ENCODE measurements around the gene LMF1. TPM values are rescaled to one million over a fixed set of nuclear protein-coding genes. Genes with fewer than 3 reads are reported as not detected.

The LMF1 gene
- 10 to 100 TPM; 66.6 to 83.4 TPM for total RNA-seq
- polyA plus RNA-seq (ENCODE audit: insufficient read depth, low read depth, low replicate concordance) = 12.5 TPM
- long read RNA-seq, donor 1, partial matches to known transcripts = 0 of 5 reads
- long read RNA-seq, donor 1, other reads (novel, unspliced or antisense) = 0 of 5 reads
- long read RNA-seq, donor 2, transcript LMF1-212 (10 exons, 1,603 nt) = major isoform, 7 of 7 reads
- long read RNA-seq, donor 2, partial matches to known transcripts = 0 of 7 reads
- long read RNA-seq, donor 2, other reads (novel, unspliced or antisense) = 0 of 7 reads

GRCh38 chr16:970766-971581 lies at the start of gene LMF1:
Gene LMF1 (minus strand): TSS chr16:970984. CDS start chr16:970980, 4 bp downstream.
- Histone ChIP-seq H3K27ac (peak within 1 kb of the TSS in 1 of 2 donors; percentile 66), H3K4me1 (peaks cover 13% of the 10 kb centered on the region), H3K9me3 (no peaks in the 10 kb centered on the region), H3K27me3 (no peaks in the 10 kb centered on the region), H3K4me3 (peak within 1 kb of the TSS; percentile 81 to 87), H3K36me3 (ENCODE audit: low read depth, missing control alignments) (no peaks in the 10 kb centered on the region)
- WGBS, 2 donors = 15 to 26% methylated on average over 9 to 31 of the region's 71 CpGs
- no peak for TF ChIP-seq POLR2A (IDR thresholded peaks at IDR 0.05)
- TF ChIP-seq CTCF (IDR thresholded peaks at IDR 0.05) = no peak
- intact Hi-C loops (cut with DNase I; ENCODE audit: low total_unique reads) = no loop called here
- DNase-seq = peak; percentile 95

- intact Hi-C loops (cut with DNase I; ENCODE audit: low total_unique reads) = no loop called here
- H3K4me3 ChIP-seq = no peak overlapping the region
- H3K27ac ChIP-seq = no peak overlapping the region
- no peak for TF ChIP-seq POLR2A (IDR thresholded peaks at IDR 0.05)
- no peak for TF ChIP-seq CTCF (IDR thresholded peaks at IDR 0.05)
- no peaks in the 10 kb centered on the region for H3K27me3 ChIP-seq
- no peak for DNase-seq
- 66 to 83% methylated on average over 11 of the region's 11 CpGs for WGBS, 2 donors
- no peaks in the 10 kb centered on the region for H3K36me3 ChIP-seq (ENCODE audit: low read depth, missing control alignments)
- H3K4me1 ChIP-seq = no peaks in the 10 kb centered on the region
- H3K9me3 ChIP-seq = no peaks in the 10 kb centered on the region
Measured at GRCh38 chr16:1020091-1020399, 49.3 kb upstream of the LMF1 start.

- DNase-seq = no peak
- intact Hi-C loops (cut with DNase I; ENCODE audit: low total_unique reads) = no loop called here
- Histone ChIP-seq H3K4me3 (no peak overlapping the region), H3K27me3 (no peaks in the 10 kb centered on the region), H3K27ac (no peak overlapping the region), H3K36me3 (ENCODE audit: low read depth, missing control alignments) (no peaks in the 10 kb centered on the region), H3K9me3 (no peaks in the 10 kb centered on the region), H3K4me1 (no peaks in the 10 kb centered on the region)
- no peak for TF ChIP-seq CTCF (IDR thresholded peaks at IDR 0.05)
- no peak for TF ChIP-seq POLR2A (IDR thresholded peaks at IDR 0.05)
- WGBS, 2 donors = 26 to 47% methylated on average over 45 to 50 of the region's 66 CpGs
Measured at GRCh38 chr16:1019231-1020090, 48.7 kb upstream of the LMF1 start.

GRCh38 chr16:1018447-1019198 lies 47.8 kb upstream of the LMF1 start:
- H3K9me3 ChIP-seq = no peaks in the 10 kb centered on the region
- no peak overlapping the region for H3K4me3 ChIP-seq
- intact Hi-C loops (cut with DNase I; ENCODE audit: low total_unique reads) = no loop called here
- TF ChIP-seq POLR2A (IDR thresholded peaks at IDR 0.05) (no peak), CTCF (IDR thresholded peaks at IDR 0.05) (no peak)
- 84 to 86% methylated on average over 14 to 15 of the region's 15 CpGs for whole genome bisulfite sequencing, 2 donors
- H3K4me1 ChIP-seq = no peaks in the 10 kb centered on the region
- no peaks in the 10 kb centered on the region for H3K36me3 ChIP-seq (ENCODE audit: low read depth, missing control alignments)
- H3K27me3 ChIP-seq = no peaks in the 10 kb centered on the region
- H3K27ac ChIP-seq = no peak overlapping the region
- DNase-seq = no peak
